Testis (tissue), 3 donors: ENCODE data around the gene BMP3. TPM values are rescaled to one million over a fixed set of nuclear protein-coding genes. Genes with fewer than 3 reads are reported as not detected.

ENCODE experiments used
- DNase-seq: peaks from one replicate; pipeline ENCODE4 v3.0.0-alpha.2; 2019
- H3K27ac ChIP-seq, 2 donors: fragments of 200-600 bp; sonication (generic); one replicate each; pipeline ENCODE4 v1.5.1; 2019
- H3K27me3 ChIP-seq: fragments of 200-600 bp; sonication (generic); one replicate; pipeline ENCODE4 v1.5.1; 2019
- H3K36me3 ChIP-seq: fragments of 200-600 bp; sonication (generic); one replicate; pipeline ENCODE4 v1.5.1; 2017; ENCODE audit warnings: low read depth; ENCODE audit errors: missing control alignments
- H3K4me1 ChIP-seq: fragments of 200-600 bp; sonication (generic); one replicate; pipeline ENCODE4 v1.5.1; 2019
- H3K4me3 ChIP-seq, 2 donors: fragments of 200-600 bp; sonication (generic); one replicate each; pipeline ENCODE4 v1.5.1; 2017 to 2019
- H3K9me3 ChIP-seq: fragments of 200-600 bp; sonication (generic); one replicate; pipeline ENCODE4 v1.5.1; 2017
- CTCF ChIP-seq, 3 experiments: fragments of 450-650 bp in 2 of 3; fragments of 200-600 bp in 1 of 3; sonication (generic) in 1 of 3; IDR thresholded peaks; one replicate each; pipeline ENCODE4 v1.5.1; 2016 to 2019; ENCODE audit warnings: antibody characterized with exemption in 3 of 3, mild to moderate bottlenecking in 2 of 3, moderate library complexity in 1 of 3
- POLR2A ChIP-seq: fragments of 450-650 bp; IDR thresholded peaks from one replicate; pipeline ENCODE4 v1.6.1; 2017; ENCODE audit warnings: antibody characterized with exemption, mild to moderate bottlenecking, moderate library complexity
- WGBS, 2 donors: methylation state at CpG; one replicate each; pipeline ENCODE4 v1.1.5; 2018; 5-methylcytosine and 5-hydroxymethylcytosine counted together
- intact Hi-C: fragments of 100-400 bp; cut with DNase I; formaldehyde crosslinking; loops from one replicate; pipeline ENCODE4 v1.15.1; 2023; ENCODE audit warnings: low total_unique reads
- polyA plus RNA-seq: library from polyadenylated mRNA; stranded (reverse); fragments of 350-450 nt; fragmentation: Illumina TruSeq; extraction: RNeasy Lipid Tissue Mini Kit (QIAGEN cat#74804); gene quantifications from one replicate; pipeline ENCODE4 v1.2.3, GENCODE V29; 2014; ENCODE audit warnings: low read depth, low replicate concordance; ENCODE audit not compliant: insufficient read depth
- total RNA-seq, 2 donors: library from RNA; depleted of rRNA; stranded (reverse); fragments of >200 nt; gene quantifications; one replicate each; pipeline ENCODE4 v1.2.3, GENCODE V29; 2016

BMP3 gene
- total and polyA plus RNA-seq, 3 donors from 2014 or later = 0.16 to 0.32 (median 0.25) TPM

GRCh38 chr4:81021981-81022380 lies 8.5 kb upstream of the BMP3 start:
- 85 to 92% methylated on average over 1 of the region's 1 CpG for WGBS, 2 donors
- no peak for DNase-seq
- Histone ChIP-seq H3K9me3 (no peaks in the 10 kb centered on the region), H3K27ac (no peak overlapping the region), H3K27me3 (no peaks in the 10 kb centered on the region), H3K36me3 (no peaks in the 10 kb centered on the region), H3K4me3 (no peak overlapping the region), H3K4me1 (no peaks in the 10 kb centered on the region)
- TF ChIP-seq POLR2A = no peak
- intact Hi-C loops = no loop called here

- Histone ChIP-seq H3K4me1 (no peaks in the 10 kb centered on the region), H3K27ac (no peak overlapping the region), H3K9me3 (no peaks in the 10 kb centered on the region), H3K36me3 (no peaks in the 10 kb centered on the region), H3K27me3 (no peaks in the 10 kb centered on the region), H3K4me3 (no peak overlapping the region)
- DNase-seq = no peak
- no peak for TF ChIP-seq POLR2A
- no peak for TF ChIP-seq CTCF (IDR thresholded peaks at IDR 0.05)
- intact Hi-C loops = no loop called here
Measured at GRCh38 chr4:81023484-81023883, 7.0 kb upstream of the BMP3 start.

GRCh38 chr4:81030981-81031791 lies 678 bp downstream of the BMP3 start:
- intact Hi-C loops = no loop called here
- peak; percentile 19 for DNase-seq
- peaks cover 9% of the 10 kb centered on the region for H3K4me1 ChIP-seq
- WGBS, 2 donors = 1 to 2% methylated on average over 26 to 55 of the region's 77 CpGs
- no peaks in the 10 kb centered on the region for H3K9me3 ChIP-seq
- no peak for TF ChIP-seq CTCF (IDR thresholded peaks at IDR 0.05)
- no peak for TF ChIP-seq POLR2A
- no peaks in the 10 kb centered on the region for H3K36me3 ChIP-seq
- H3K4me3 ChIP-seq = peak overlapping the region; percentile 40 to 43
- H3K27me3 ChIP-seq = no peaks in the 10 kb centered on the region
- H3K27ac ChIP-seq = no peak overlapping the region

- Histone ChIP-seq H3K9me3 (no peaks in the 10 kb centered on the region), H3K4me1 (peaks cover 9% of the 10 kb centered on the region), H3K4me3 (peak overlapping the region; percentile 40 to 43), H3K27ac (no peak overlapping the region), H3K36me3 (no peaks in the 10 kb centered on the region), H3K27me3 (no peaks in the 10 kb centered on the region)
- WGBS, 2 donors = 16% methylated on average over 15 of the region's 15 CpGs
- DNase-seq = no peak
- TF ChIP-seq CTCF (IDR thresholded peaks at IDR 0.05) (no peak), POLR2A (no peak)
- intact Hi-C loops = no loop called here
Measured at GRCh38 chr4:81031796-81032551, 1.5 kb downstream of the BMP3 start.

GRCh38 chr4:81032771-81033684 lies 2.5 kb downstream of the BMP3 start:
- H3K27ac ChIP-seq = no peak overlapping the region
- no peaks in the 10 kb centered on the region for H3K27me3 ChIP-seq

More at GRCh38 chr4:81032771-81033684, 2.5 kb downstream of the BMP3 start:
- Histone ChIP-seq H3K9me3 (no peaks in the 10 kb centered on the region), H3K4me3 (no peak overlapping the region), H3K36me3 (no peaks in the 10 kb centered on the region), H3K4me1 (peaks cover 9% of the 10 kb centered on the region)
- TF ChIP-seq POLR2A (no peak), CTCF (IDR thresholded peaks at IDR 0.05) (no peak)
- intact Hi-C loops = no loop called here
- DNase-seq = no peak
- 69 to 85% methylated on average over 4 of the region's 4 CpGs for WGBS, 2 donors
